ENCODE results near the gene PRDX1.

PRDX1 gene

DNA sequence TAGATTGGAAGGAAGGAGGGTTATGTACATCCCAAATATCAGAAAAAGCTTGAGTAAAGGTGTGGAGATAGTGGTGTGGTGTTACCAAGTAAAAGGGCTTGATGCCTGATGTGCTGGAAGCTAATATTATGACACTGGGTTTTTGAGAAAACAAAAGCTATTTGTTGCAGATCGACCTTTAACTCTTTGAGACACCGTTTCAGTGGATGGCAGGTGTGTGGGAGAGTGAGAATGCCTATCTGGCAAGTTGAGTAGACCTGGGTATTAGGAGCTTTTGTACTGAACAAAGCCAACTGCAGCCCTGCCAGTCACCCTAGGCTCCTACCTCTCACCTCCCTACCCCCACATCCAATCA lies 20.2 kb downstream of the PRDX1 start:
- TF ChIP-seq, protein P1, sequence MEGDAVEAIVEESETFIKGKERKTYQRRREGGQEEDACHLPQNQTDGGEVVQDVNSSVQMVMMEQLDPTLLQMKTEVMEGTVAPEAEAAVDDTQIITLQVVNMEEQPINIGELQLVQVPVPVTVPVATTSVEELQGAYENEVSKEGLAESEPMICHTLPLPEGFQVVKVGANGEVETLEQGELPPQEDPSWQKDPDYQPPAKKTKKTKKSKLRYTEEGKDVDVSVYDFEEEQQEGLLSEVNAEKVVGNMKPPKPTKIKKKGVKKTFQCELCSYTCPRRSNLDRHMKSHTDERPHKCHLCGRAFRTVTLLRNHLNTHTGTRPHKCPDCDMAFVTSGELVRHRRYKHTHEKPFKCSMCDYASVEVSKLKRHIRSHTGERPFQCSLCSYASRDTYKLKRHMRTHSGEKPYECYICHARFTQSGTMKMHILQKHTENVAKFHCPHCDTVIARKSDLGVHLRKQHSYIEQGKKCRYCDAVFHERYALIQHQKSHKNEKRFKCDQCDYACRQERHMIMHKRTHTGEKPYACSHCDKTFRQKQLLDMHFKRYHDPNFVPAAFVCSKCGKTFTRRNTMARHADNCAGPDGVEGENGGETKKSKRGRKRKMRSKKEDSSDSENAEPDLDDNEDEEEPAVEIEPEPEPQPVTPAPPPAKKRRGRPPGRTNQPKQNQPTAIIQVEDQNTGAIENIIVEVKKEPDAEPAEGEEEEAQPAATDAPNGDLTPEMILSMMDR (IDR thresholded peaks at IDR 0.05; ENCODE audit: low read depth, low read length), result no peak

DNA sequence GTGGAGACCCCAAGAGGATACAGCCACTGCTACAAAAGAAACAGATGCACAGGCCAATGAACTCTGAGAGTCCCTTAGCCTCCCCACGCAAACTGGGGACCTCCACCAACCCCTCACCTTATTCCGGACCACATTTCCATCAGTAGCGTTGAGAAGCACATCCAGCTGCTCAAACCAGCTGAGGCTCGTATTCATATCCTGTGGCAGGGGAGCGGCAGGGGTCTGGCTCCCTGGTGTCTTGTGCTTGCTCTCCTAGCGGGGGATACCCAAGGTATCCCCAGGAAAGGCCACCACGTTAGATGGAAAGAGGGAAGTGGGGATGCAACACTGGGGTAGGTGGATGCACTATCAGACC lies 22.3 kb downstream of the PRDX1 start:
- DNase-seq (ENCODE audit: low read depth in 2 of 2), result no peak

More for the DNA sequence above, 20.2 kb downstream of the PRDX1 start:
- no peak for DNase-seq (ENCODE audit: low read depth in 2 of 2)
- no peak overlapping the region for H3K4me3 ChIP-seq (replicated peaks in 1 of 2; ENCODE audit: low read depth in 2 of 2, low read length in 2 of 2)

DNA sequence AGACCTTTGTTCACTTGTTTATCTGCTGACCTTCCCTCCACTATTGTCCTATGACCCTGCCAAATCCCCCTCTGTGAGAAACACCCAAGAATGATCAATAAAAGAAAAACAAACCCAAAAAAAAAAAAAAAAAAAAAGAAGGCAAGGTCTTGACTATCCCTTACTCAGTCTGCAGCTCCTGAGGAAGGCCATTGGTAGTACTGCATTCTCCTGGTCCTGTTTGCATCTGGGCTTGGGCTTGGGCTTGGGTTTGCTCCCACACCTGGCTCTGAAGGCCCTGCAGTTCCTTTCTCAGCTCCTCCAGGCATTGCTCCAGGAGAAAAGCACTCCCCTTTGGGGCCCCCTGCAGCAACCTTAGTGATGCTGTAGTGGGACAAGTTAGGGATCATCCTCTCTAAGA lies 23.4 kb downstream of the PRDX1 start:
- DNase-seq (ENCODE audit: low read depth in 2 of 2), result no peak
- TF ChIP-seq, protein P1 (IDR thresholded peaks at IDR 0.05; ENCODE audit: low read depth, low read length), result no peak
- no peak overlapping the region for H3K4me3 ChIP-seq (replicated peaks in 1 of 2; ENCODE audit: low read depth in 2 of 2, low read length in 2 of 2)

More for the DNA sequence above, 22.3 kb downstream of the PRDX1 start:
- TF ChIP-seq, protein P1 (IDR thresholded peaks at IDR 0.05; ENCODE audit: low read depth, low read length), result no peak
- H3K4me3 ChIP-seq (replicated peaks in 1 of 2; ENCODE audit: low read depth in 2 of 2, low read length in 2 of 2), result peak overlapping the region; percentile 64 to 84

DNA sequence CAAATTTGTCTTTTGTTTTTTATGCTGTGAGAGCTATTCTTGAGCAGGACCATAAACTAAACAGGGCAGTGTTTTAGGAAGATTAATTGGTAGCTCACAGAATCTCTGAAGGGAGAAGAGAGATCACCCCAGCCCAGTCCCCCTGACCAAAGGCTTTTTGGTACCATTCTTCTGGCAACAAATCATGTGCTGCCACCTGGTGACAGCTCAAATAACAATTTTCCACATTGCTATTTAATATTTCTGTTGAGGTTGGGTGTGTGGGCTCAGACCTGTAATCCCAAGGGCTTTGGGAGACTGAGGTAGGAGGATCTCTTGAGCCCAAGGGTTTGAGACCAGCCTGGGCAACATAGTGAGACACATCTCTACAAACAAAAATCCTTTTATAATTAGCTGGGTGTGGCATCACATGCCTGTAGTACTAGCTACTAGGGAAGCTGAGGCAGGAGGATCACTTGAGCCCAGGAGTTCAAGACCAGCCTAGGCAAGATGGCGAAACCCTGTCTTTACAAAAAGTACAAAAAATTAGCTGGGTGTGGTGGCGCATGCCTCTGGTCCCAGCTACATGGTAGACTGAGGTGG lies 28.5 kb downstream of the PRDX1 start:
- peak; percentile 75 to 76 for DNase-seq (ENCODE audit: low read depth in 2 of 2)
- TF ChIP-seq, protein P1 (IDR thresholded peaks at IDR 0.05; ENCODE audit: low read depth, low read length), result peak; percentile 57

DNA sequence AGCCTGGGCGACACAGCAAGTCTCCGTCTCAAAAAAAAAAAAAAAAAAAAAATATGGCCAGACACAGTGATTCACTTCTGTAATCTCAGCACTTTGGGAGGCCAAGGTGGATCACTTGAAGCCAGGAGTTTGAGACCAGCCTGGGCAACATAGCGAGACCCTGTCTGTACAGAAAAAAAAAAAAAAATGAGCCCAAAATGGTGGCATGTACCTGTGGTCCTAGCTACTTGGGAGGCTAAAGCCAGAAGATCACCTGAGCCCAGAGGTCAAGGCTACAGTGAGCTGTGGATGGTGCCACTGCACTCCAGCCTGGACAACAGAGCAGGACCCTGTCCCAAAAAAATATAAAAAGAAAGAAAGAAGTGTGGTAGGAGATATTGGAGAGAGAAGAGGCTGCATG lies 29.0 kb downstream of the PRDX1 start:
- no peak overlapping the region for H3K4me3 ChIP-seq (replicated peaks in 1 of 2; ENCODE audit: low read depth in 2 of 2, low read length in 2 of 2)
- TF ChIP-seq, protein P1 (IDR thresholded peaks at IDR 0.05; ENCODE audit: low read depth, low read length), result no peak
- DNase-seq (ENCODE audit: low read depth in 2 of 2), result no peak

More for the DNA sequence above, 28.5 kb downstream of the PRDX1 start:
- H3K4me3 ChIP-seq (replicated peaks in 1 of 2; ENCODE audit: low read depth in 2 of 2, low read length in 2 of 2), result no peak overlapping the region

DNA sequence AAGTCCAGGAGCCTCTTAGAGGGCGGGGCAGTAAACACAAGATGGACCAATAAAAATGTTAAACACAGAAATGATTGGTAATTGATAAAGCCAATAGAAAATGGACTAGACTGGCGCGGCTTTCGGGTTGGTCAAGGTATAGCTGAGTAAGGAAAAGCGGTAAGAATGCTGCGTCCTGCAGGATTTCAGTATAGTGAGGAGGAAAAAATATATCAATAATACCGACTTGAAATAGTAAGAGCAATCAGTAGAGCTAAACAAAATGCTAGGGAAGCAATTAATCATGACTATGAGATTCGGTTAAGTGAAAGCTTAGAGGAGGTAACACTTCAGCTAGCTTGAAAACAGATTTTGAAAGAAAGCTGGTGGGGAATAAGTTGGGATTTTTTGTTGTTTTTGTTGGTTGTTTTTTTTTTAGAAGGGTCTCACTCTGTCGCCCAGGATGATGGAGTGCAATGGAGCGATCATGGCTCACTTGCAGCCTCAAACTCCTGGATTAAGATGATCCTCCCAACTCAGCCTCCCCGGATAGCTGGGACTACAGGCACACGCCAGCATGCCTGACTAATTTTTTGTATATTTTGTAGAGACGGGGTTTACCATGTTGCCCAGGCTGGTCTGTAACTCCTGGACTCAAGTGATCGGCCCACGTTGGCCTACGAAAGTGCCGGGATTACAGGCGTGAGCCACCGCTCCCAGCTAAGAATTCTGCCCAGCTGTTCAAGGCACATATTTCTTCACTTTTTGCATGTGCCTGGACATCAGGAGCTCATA lies 30.0 kb downstream of the PRDX1 start:
- peak overlapping the region; percentile 85 to 97 for H3K4me3 ChIP-seq (replicated peaks in 1 of 2; ENCODE audit: low read depth in 2 of 2, low read length in 2 of 2)
- TF ChIP-seq, protein P1 (IDR thresholded peaks at IDR 0.05; ENCODE audit: low read depth, low read length), result no peak
- no peak for DNase-seq (ENCODE audit: low read depth in 2 of 2)
